HTR-8/SVneo (cell line): ENCODE measurements around the gene RBM17.
"Not testable (repeated sequence)": the region's sequence is repeated elsewhere in the genome, so short reads cannot be mapped to it uniquely, and the experiment has no call there.

Source experiments
- DNase-seq: peaks from one replicate; pipeline ENCODE4 v3.0.0; 2011; ENCODE audit warnings: low spot score, mixed read lengths; ENCODE audit not compliant: insufficient read length
- FAIRE-seq: peaks from 2 replicates; lab custom pipeline; 2011; peaks lifted over from hg19 to GRCh38; lab: Jason Lieb, UNC

RBM17 gene, protein sequence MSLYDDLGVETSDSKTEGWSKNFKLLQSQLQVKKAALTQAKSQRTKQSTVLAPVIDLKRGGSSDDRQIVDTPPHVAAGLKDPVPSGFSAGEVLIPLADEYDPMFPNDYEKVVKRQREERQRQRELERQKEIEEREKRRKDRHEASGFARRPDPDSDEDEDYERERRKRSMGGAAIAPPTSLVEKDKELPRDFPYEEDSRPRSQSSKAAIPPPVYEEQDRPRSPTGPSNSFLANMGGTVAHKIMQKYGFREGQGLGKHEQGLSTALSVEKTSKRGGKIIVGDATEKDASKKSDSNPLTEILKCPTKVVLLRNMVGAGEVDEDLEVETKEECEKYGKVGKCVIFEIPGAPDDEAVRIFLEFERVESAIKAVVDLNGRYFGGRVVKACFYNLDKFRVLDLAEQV

GRCh38 chr10:6088721-6089333 lies at the start of gene RBM17:
TSS of gene RBM17 (plus strand) at chr10:6089034. CDS start at chr10:6097066, 8,032 bp downstream.
- FAIRE-seq, result peak; percentile 92
- DNase-seq, result peak; percentile 81

DNA sequence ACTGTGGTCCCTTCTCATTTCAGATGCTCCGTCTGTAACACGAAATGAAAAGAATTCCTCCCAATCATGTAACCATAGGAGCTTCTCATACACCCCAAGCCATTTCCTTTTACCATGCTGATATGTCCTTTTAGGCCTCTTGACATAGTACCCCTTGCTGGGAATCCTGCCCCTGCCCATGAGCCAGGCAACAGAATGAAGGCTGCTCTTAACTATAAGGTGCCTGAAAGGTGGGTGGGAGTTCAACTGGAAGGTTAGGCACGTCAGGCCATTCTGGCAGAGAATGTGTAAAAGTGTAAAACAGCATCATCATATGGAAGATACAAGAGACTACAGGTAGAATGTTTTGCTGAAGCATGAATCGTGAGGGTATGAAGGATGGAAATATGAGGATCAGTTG lies 49.1 kb upstream of the RBM17 start:
- DNase-seq (no peak), FAIRE-seq (no peak)

DNA sequence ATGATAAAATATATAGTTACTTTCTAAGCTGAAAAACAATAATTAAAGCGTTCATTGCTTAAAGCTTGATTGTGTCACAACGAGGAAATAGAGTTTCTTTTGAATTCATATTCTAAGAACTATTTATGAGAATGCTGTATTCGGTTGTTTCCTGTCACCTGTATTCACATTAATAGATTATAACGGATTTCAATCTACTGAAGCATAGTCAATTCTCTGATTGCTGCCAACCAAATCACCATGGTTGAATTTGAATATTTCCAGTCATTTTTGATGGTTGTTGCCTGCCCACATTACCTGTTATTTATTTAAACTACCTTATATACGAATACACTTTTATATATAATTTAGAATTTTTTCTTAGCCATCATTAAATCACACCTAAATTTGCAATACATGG lies 48.6 kb upstream of the RBM17 start:
- no peak for FAIRE-seq
- no peak for DNase-seq

DNA sequence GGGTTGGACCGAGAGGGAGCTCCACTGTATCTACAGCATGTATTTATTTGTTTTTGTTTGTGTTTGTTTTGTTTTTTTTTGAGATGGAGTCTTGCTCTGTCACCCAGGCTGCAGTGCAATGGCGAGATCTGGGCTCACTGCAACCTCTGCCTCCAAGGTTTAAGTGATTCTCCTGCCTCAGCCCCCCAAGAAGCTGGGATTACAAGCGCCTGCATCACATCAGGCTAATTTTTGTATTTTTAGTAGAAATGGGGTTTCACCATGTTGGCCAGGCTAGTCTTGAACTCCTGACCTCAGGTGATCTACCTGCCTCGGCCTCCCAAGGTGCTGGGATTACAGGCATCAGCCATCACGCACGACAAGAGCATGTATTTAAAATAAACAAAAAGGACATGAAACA lies 45.5 kb upstream of the RBM17 start:
- DNase-seq, FAIRE-seq: not testable (repeated sequence)

- FAIRE-seq (no peak), DNase-seq (no peak)
These were observed 44.8 kb upstream of the RBM17 start for GRCh38 chr10:6044060-6044459.

DNA sequence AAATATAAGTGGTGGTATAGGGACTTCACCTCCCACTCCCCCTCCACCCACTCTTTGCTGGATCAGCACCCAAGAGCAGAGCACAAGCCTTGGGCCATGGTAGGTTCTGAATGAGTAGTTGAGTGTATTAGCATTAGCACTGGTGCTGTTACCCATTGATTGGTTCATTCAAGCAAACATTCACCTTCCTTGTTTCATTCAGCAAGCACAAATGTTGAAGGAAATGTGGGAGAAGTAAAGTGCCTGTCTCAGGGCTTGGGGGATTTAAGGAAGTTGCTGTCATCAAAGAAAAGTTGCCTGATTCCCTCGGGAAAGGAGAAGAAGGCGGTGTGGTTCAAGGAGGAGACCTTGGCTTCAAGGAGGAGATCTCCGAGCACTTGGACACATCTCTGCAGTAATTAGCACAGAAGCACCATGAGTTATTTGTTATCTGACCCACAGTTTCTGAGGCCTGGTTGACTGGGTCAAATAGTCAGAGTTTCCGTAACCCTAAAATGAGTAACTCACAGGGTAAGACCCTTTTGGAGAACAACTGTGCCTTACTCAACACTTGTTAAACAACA lies 44.0 kb upstream of the RBM17 start:
- DNase-seq (no peak), FAIRE-seq (no peak)

DNA sequence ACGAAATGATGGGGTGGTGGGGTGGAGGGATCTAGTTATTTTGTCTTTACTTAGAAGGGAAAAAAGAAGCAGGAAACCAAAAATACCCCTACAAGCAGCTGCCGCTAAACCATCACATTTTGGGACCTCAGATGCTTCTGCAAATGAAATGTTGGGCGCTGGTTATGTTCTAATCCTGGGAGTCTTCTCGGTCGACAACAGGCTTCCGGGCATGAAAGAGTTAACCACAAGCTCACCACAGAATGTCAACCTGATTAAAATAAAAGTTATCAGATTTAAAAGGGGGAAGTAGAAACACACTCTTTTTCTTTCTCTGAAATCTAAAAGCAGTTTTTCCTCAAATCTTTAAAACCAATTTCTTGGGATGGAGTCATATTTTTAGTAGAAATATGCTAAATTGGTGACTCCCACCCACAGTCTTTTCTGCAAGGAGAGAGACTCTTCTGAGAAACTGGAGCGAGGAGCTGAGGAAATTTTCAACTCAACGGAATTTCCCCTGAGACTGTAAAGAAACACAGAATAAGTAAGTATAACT lies 43.5 kb upstream of the RBM17 start:
- FAIRE-seq (no peak), DNase-seq (no peak)

DNA sequence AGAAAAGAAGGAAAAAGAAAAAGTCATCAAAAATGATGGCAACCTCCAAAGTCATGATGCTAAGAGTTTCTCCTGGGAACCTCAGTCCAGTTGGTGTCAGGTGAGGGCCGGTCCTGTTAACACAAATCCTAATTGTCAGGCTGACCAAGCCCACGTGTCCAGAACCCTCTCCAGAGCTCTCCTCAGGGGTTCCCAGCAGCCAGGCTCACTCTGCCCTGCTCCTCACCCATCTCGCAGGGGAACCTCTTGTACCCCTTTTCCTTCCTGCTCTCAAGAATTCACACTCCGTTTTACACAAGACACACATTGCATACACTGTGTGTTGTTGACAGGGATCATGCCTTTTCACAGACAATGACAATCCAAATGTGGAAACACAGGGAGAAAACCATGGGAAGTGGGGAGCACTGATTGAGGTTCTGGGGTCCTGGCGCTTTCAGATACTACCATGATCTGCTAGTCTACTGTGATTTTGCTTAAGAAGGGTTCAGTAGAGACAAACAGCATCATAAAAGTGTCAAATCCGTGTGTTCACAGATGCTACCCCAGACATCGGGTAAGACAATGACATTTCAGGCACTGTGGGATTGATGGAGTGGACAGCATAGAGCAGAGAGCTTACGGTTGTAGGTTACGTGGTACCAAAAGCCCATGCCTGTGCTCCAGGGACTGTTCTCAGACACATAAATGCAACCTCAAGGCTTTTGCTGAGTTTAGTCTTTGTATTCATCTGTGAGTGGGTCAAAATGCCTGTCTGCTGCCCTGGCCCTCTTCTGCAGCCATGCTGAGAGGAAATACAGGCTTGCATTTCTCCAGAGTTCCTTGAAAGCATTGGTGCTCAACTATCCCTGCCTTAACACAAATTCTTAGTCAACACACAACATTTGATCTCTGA lies 42.7 kb upstream of the RBM17 start:
- FAIRE-seq (no peak), DNase-seq (no peak)

DNA sequence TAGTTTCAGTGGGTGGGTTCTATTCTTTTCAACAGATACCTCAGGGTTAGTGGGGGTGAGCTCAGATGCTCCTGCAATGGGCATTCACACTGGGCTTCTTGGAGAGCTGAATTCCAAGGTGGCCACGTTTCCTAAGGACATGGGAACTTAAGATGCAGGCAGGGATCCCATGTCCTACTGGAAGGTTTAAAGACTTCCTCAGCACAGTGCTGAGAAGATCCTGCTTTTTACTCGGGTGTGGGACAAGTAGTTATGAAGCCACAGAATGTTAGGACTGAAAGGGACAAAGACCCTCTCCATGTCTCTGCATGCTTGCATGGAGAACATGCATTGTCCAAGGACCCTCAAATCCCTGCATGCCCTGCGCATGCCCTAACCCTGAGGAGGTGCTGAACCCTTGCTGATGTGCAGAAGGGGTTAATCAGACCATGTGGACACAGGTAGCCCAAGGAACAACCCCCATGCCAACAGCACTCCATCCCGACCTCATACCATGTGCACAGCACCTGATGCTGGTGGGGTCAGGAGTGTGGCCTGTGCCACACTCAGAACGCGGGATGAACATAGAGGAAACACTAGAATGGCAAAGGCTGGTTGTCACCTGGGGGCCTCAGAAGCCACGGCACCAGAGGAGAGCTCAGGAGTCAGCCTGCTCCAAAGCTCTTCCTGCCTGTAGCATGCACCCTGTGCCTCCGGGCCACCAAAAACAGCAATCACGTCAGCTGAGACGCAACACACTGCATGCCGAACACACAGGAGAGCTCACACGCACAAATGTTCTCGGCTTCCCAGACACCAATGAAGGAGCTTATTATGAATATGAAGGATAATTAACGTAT lies 41.8 kb upstream of the RBM17 start:
- DNase-seq, result no peak
- no peak for FAIRE-seq

DNA sequence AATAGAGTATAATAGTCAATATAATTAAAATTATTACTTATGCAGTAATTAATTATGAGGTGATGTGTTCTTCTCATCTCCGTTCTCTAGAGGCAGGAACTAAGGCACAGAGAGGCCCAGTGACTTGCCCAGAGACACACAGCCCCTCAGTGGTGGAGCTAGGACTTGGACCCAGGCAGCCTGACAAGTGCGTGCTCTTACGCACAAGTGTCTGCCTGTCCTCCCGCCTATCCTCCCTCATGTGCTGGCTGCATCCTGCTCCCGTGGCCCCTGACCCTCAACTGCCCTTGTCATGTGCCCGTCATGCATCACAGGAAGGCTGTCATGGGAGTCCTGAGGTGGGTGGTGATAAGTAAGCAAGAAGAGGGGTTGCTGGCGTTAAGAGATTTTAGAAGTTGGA lies 41.0 kb upstream of the RBM17 start:
- FAIRE-seq (no peak), DNase-seq (no peak)

DNA sequence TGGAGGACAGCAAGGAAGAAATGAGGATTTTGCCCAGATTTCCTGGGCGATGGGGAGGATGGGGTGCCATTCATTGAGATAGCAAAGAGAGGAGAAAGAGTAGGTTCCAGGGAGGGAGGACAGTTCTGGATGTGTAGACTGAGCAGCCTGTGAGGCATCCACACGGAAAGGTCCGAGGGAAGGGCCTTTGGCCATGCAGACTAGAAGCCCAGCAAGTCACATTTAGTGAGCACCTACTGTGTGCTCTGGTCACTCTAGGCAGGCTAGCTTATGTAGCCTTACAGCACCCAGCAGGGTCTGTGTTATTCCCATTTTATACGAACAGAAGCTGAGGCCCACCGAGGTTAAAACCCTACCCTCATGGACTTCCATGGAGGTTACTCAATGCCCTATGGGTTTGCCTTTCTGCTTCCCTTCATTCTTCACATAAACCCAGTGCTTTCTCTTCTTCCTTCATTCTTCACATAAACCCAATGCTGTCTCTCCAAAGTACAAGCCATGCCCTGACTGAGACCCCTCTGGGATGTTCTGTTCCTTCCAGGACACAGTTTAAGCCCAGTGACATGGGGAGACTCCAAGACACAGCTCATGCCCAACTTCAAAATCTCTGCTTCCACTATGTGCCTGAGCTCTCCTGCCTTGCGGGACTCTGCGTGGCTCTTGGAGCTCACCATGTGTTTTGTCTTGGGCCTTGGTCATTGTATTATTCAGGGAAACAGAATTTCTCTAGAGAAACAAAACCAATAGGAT lies 40.4 kb upstream of the RBM17 start:
- DNase-seq (no peak), FAIRE-seq (no peak)

GRCh38 chr10:6049031-6049400 lies 39.8 kb upstream of the RBM17 start:
- DNase-seq (no peak), FAIRE-seq (no peak)

- FAIRE-seq (no peak), DNase-seq (peak; percentile 21)
These were observed 37.9 kb upstream of the RBM17 start for GRCh38 chr10:6050801-6051445.

- FAIRE-seq, result no peak
- DNase-seq, result no peak
These were observed 36.3 kb upstream of the RBM17 start for GRCh38 chr10:6052247-6053221.

- FAIRE-seq (no peak), DNase-seq (no peak)
These were observed 35.5 kb upstream of the RBM17 start for GRCh38 chr10:6053303-6053702.

DNA sequence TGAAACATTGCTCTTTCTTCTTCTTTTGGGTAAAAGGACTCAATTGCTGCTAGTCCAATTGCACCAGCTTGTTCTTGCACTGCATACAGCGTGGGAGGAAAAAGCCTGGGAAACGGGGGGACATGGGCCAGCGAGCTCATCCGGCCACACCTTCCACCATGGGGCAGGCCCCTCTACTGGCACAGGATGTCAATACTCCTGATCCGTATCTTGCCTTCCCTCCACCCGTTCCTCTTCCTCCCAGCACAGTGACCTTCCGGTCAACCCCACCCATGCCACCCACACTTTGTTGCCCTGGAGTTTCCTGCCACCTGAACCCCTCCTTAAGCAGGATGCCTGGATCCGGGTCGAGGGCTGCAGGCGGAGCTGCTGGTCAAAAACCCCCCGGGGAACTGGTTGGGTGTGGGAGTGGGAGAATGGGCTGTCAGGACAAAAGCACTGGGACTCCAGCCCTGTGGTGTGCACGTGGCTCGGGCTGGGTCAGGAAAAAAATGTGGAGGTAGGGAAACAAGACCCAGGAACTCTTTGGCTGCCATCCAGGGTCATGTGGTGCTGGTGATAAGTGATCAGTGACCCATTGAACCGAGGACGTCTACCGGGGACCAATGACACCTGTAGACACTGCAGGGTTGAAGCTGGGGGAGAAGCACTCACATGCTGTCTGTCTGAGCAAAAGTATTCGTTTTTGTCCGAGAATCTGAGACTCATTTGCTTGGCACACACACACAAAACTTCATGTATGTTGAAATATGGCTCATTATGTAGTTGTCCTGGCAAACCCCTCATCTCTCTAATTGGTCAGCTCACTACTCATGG lies 34.8 kb upstream of the RBM17 start:
- FAIRE-seq (no peak), DNase-seq (no peak)
